ENCODE measurements around the gene GATAD2B. TPM values are rescaled to one million over a fixed set of nuclear protein-coding genes. Genes with fewer than 3 reads are reported as not detected.
"Not testable (repeated sequence)": the region's sequence is repeated elsewhere in the genome, so short reads cannot be mapped to it uniquely, and the experiment has no call there.

GATAD2B gene
- polyA plus RNA-seq, 3 donors: 2.6 to 5.6 (median 4.4) TPM

DNA sequence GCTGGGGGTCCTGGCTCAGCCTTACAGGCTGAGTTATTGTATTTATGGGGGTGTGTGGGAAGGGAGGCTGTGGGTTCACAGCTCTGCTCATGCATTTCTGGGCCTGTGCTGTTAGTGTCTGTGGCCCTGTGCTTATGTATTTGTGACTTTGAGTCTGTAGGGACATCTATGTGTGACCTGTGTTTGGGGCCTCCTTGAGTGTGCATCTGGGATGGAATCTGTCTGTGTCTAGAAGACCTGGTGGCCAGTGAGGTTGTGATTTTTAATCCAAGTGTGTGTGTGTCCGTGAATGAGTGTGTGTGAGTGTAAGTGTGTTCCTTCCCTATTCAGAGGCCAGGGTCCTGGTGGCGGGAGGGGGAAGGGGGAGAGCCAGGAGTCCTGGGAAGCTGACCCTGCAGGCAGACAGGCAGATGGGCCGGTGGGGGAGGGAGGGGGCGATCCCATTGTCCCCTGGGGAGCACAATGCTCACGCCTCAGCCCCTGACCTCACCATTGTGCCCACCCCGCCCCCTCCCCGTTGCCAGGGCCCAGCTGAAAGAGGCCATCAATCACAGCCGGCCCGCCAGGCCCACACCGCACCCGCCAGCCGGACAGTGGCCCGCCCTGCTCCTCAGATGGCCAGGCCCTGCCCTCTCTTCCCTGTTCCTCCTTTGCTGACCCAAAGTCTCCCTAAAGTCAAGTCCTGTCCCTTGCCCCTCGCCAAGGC lies 128.0 kb downstream of the GATAD2B start:
- WGBS, 3 donors: 58 to 59% (median 58%) methylated on average over 7 to 14 of the region's 14 CpGs

DNA sequence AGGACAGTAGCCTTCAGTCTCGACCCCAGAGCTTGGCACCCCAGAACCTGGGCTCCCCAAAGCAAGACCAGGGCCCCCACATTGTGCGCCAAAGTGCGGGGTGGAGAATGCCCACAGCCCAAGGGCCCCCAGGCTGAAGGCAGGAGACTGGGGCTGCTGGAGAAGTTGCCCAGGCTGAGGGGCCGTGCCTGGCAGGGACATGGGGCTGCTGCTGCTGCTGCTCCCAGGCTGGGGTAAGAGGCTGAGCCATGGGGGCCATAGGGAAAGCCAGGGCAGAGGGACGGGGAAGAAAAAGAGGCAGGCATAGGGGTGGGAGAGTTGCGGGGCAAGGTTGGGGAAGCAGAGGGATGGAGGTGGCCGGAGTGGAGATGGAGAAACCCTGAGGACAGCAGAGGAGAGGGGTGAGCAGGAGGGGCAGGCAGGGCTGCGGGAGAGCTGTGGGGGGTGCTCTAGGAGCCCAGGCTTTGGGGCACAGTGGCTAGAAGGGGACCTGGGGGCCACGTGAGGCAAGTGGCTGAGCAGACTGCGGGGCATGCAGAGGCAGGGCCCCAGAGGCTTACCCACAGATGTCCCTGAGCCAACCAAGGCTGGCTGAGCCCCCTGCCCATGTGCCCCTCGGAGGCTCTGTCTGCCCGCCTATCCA lies 128.7 kb downstream of the GATAD2B start:
- H3K27ac ChIP-seq (ENCODE audit: low read depth, low read length): no peak overlapping the region
- WGBS, 3 donors: 77 to 89% (median 85%) methylated on average over 12 of the region's 12 CpGs

More for the DNA sequence above, 128.0 kb downstream of the GATAD2B start:
- no peak overlapping the region for H3K27ac ChIP-seq (ENCODE audit: low read depth, low read length)

GRCh38 chr1:153793261-153793972 lies 129.4 kb downstream of the GATAD2B start:
- no peak overlapping the region for H3K27ac ChIP-seq (ENCODE audit: low read depth, low read length)
- WGBS, 3 donors: 76 to 87% (median 85%) methylated on average over 8 to 9 of the region's 9 CpGs

DNA sequence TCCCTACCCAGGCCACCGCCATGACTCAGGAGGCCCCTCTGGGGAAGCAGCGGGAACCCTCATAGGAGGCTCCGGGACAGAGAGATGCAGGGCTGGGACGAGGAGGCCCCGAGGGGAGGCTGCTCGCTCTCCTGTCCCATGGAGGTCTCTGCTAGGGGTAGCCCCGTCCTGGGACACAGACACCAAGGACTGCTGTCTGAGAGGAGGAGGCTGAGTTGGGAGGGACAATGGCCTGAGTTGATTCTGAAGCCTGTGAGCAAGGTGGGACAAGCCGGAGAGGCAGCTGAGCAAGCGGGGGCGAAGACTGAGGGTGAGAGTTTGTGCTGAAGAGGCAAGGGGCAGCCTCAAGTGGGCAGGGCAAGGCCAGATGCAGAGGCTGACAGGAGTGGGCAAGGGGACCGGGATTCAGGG lies 130.1 kb downstream of the GATAD2B start:
- no peak overlapping the region for H3K27ac ChIP-seq (ENCODE audit: low read depth, low read length)
- WGBS, 3 donors: 90 to 94% (median 91%) methylated on average over 11 of the region's 11 CpGs

DNA sequence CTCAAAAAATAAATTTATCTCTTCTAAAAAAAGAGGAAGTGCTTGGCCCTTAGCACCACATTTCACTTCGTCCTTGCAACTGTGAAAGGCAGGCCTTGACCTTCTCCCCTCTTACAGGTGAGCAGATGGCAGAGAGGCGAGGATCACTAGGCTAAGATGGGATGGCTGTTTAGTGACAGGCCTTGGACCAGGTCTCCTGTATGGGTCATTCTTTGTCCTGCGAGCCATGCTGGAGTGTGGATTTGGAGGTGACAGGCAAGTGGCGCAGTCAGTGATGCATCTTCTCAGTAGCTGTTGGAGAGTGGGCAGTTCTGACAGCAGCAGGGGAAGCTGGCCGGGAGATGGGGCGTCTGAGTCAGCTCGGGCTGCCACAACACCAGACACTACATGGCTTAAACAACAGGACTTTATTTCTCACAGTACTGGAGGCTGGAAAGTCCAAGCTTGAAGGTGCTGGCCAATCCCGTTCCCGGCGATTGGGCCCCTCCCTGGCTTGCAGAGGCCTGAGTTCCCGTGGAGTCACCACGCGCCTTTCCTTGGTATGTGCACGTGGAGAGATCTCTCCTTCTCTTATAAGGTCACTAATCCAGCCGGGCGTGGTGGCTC lies 131.0 kb downstream of the GATAD2B start:
- 80 to 88% (median 84%) methylated on average over 16 of the region's 16 CpGs for WGBS, 3 donors
- H3K27ac ChIP-seq (ENCODE audit: low read depth, low read length): no peak overlapping the region

- no peak overlapping the region for H3K27ac ChIP-seq (ENCODE audit: low read depth, low read length)
- 40 to 74% (median 45%) methylated on average over 9 of the region's 9 CpGs for WGBS, 3 donors
Observed at GRCh38 chr1:153790966-153791647, 131.7 kb downstream of the GATAD2B start.

DNA sequence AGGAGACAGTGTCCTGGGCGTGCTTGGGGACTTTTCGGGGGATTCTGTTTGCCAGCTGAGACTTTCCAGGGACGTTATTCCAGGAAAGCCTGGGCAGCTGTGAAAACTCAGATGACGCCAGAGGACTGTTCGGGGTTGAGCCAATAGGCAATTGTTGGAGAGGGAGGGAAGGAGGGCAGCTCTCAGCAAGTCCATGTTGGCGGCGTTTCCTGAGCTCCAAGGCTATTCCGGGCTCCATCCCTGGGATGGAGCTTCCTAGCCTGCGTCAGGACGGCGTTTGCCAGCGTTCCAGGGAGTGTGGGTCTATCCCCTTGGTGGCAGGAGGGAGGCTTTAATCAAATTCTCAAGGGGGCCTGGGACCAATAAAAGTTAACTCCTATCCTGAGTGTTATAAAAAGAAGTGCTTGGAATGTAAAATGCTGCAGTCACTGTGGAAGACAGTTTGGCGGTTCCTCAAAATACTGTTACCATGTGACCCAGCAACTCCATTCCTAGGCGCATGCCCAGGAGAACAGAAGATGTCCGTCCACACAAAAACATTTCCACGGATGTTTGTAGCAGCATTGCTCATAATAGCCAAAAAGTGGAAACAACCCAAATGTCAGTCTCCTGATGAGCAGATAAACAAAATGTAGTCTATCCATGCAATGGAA lies 132.3 kb downstream of the GATAD2B start:
- 19 to 37% (median 20%) methylated on average over 16 of the region's 16 CpGs for WGBS, 3 donors
- H3K27ac ChIP-seq (ENCODE audit: low read depth, low read length): peak overlapping the region; percentile 55

DNA sequence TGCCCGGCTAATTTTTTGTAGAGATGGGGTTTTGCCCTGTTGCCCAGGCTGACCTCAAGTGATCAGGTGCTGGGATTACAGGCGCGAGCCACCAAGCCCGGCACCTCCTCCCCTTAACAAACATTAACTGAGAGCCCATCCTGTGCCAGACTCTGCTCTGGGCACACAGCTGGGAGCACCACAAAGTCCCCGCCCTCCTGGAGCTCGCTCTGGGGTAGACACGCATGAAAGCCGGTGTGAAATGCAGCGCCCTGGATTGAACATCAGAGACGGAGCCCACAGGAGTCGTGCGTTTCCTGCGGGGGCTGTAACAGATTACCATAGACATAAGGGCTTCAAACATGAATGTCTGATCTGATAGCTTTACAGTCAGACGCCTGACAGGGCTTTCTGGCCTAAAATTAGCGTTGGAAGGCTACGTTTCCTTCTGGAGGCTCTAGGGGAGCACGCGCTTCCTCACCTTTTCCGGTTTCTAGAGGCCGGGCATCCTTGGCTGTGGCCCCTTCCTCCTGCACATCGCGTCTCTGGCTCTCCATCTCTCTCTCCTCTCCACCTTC lies 133.2 kb downstream of the GATAD2B start:
- peak overlapping the region; percentile 55 for H3K27ac ChIP-seq (ENCODE audit: low read depth, low read length)
- 27 to 40% (median 39%) methylated on average over 22 of the region's 22 CpGs for WGBS, 3 donors

DNA sequence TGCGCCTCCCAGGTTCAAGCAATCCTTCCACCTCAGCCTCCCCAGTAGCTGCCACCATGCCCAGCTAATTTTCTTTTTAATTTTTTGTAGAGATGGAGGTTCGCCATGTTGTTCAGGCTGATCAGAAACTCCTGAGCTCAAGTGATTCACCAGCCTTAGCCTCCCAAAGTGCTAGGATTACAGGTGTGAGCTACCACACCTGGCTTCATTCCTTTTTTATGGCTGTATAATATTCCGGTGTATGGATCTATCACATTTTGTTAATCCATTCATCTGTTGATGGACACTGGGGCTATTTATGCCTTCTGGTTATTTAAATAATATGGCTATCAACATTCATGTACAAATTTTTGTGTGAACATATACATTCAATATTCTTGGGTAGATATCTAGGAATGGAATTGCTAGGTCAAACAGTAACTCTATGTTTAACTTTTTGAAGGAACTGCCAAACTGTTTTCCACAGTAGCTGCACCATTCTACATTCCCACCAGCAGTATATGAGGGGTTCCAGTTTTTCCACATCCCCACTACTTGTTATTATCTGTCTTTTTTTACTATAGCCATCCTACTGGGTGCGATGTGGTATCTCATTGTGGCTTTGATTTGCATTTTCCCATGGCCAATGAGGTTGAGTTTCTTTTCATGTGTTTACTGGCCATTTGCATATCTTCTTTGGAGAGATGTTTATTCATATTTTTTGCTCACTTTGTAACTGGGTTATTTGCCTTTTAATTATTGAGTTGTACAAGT lies 136.6 kb downstream of the GATAD2B start:
- 95 to 97% (median 96%) methylated on average over 4 of the region's 4 CpGs for WGBS, 3 donors
- H3K27ac ChIP-seq (ENCODE audit: low read depth, low read length): no peak overlapping the region

GRCh38 chr1:153783233-153784190 lies 139.3 kb downstream of the GATAD2B start:
- H3K27ac ChIP-seq (ENCODE audit: low read depth, low read length): peak overlapping the region; percentile 67
- 0 to 1% (median 1%) methylated on average over 58 to 61 of the region's 61 CpGs for WGBS, 3 donors

DNA sequence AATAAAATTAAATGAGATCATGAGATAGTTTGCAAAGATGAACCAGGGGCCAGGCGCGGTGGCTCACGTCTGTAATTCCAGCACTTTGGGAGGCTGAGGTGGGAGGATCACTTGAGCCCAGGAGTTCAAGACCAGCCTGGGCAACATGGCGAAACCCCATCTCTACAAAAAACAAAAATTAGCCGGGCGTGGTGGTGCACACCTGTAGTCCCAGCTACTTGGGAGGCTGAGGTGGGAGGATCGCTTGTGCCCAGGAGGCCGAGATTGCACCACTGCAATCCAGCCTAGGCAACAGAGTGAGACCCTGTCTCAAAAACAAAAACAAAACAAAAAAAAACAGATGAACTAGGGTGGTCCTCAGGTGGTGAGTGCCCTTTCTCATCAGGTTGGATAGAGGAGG lies 140.1 kb downstream of the GATAD2B start:
- not testable (repeated sequence) for H3K27ac ChIP-seq (ENCODE audit: low read depth, low read length)
- WGBS, 3 donors: 90 to 92% (median 92%) methylated on average over 8 of the region's 8 CpGs

DNA sequence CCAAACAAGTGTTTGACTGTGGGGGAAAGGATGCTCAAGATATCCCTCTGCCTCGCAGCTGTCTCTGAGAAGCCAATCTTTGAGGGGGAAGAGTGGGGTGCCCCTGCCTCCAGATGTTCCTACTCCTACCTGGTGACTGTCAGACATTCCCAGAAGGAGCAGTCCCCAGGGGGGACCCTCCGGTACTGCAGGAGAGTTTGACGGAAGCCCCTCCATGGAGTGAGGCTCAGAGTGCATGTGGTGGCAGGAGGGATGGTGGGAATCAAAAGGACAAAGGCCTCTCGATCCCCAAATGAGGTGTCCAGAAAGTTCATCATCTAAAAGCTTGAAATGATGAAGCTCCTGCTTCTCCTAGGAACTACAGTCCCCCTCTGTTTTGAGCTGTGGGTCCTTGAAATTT lies 142.2 kb downstream of the GATAD2B start:
- no peak overlapping the region for H3K27ac ChIP-seq (ENCODE audit: low read depth, low read length)
- WGBS, 3 donors: 64 to 82% (median 71%) methylated on average over 4 of the region's 4 CpGs

DNA sequence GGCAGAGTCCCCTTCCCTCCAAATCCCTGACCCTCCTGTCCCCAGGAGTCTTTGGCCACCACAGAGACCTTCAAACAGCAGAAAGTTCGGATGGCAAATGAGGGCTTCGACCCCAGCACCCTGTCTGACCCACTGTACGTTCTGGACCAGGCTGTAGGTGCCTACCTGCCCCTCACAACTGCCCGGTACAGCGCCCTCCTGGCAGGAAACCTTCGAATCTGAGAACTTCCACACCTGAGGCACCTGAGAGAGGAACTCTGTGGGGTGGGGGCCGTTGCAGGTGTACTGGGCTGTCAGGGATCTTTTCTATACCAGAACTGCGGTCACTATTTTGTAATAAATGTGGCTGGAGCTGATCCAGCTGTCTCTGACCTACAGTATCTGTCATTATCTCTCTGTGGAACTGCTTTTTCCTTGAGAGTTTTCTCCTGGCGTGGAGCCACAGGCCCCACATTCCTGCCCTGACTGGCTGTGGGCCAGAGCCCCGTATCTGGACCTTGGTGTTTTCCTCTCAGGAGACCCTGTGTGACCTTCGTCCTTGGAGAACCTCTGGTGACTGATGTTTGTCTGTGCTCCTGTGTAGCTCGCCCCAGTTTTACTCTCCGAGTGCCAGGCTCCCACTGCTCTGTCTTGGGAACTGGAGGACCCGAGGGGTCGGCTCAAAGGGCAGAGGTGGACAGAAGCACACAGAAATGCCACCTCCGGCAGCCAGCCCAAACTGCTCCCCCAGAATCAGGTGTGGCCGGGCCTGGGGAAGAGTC lies 142.8 kb downstream of the GATAD2B start:
- H3K27ac ChIP-seq (ENCODE audit: low read depth, low read length): no peak overlapping the region
- 29 to 68% (median 58%) methylated on average over 17 of the region's 17 CpGs for WGBS, 3 donors

- no peak overlapping the region for H3K27ac ChIP-seq (ENCODE audit: low read depth, low read length)
- WGBS, 3 donors: 83 to 86% (median 85%) methylated on average over 18 of the region's 18 CpGs
Observed at GRCh38 chr1:153778824-153779519, 143.8 kb downstream of the GATAD2B start.

All from adipose tissue (tissue), 3 donors.